OCI-LY3 (cell line): ENCODE measurements around the gene OPHN1.

Experiments used
- CTCF ChIP-seq: fragments of 200-600, 300-600 bp; sonication (generic); IDR thresholded peaks from 2 replicates; pipeline ENCODE4 v1.5.1; 2014; ENCODE audit warnings: antibody characterized with exemption, low read length, low read depth
- EZH2phosphoT487 ChIP-seq: fragments of 200-600 bp; shearing (Covaris generic); IDR thresholded peaks from 2 replicates; pipeline ENCODE4 v1.6.1; 2018; ENCODE audit warnings: antibody characterized with exemption, mixed run types, low read depth

GRCh38 chrX:68462197-68462596 is 28.9 kb upstream of the OPHN1 start:
- TF ChIP-seq CTCF = no peak
- no peak for TF ChIP-seq EZH2phosphoT487
